ENCODE measurements around the gene IDE. TPM values are rescaled to one million over a fixed set of nuclear protein-coding genes. Genes with fewer than 3 reads are reported as not detected.
"Not testable (repeated sequence)": the region's sequence is repeated elsewhere in the genome, so short reads cannot be mapped to it uniquely, and the experiment has no call there.

Gene IDE
- total RNA-seq, 1 experiment from 2014 or later = 30.6 TPM

DNA sequence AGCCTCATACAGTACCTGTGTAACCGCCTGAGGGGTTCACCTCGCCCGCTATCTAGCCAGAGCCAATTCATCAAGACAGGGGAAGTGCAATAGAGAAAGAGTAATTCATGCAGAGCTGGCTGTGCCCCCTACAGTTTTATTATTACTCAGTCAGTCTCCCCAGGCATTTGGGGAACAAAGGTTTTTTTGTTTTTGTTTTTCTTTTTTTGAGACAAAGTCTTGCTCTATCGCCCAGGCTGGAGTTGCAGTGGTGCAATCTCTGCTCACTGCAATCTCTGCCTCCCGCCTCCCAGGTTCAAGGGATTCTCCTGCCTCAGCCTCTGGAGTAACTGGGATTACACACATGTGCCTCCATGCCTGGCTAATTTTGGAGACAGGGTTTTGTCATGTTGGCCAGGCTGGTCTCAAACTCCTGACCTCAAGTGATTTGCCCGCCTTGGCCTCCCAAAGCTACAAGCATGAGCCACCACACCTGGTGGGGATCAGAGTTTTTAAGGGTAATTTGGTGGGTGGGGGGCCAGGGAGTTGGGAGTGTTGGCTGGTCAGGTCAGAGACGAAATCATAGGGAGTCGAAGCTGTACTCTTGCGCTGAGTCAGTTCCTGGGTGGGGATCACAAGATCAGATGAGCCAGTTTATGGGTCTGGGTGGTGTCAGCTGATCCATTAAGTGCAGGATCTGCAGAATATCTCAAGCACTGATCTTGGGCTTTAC, 166.4 kb downstream of the IDE start:
- Mint-ChIP-seq H3K27ac (ENCODE audit: unreplicated experiment) (no peak overlapping the region), H3K27me3 (ENCODE audit: unreplicated experiment) (peaks cover 5% of the 10 kb centered on the region), H3K36me3 (ENCODE audit: insufficient read depth, unreplicated experiment) (no peaks in the 10 kb centered on the region), H3K4me3 (ENCODE audit: low read depth, unreplicated experiment) (no peak overlapping the region), H3K4me1 (ENCODE audit: low read depth, unreplicated experiment) (no peaks in the 10 kb centered on the region), H3K9me3 (ENCODE audit: low read depth, unreplicated experiment) (no peaks in the 10 kb centered on the region)
- no TSS peak for BruUV-seq (replicated peaks)
- DNase-seq = no peak
- CTCF ChIA-PET = no interaction called here
- no peak for TF ChIP-seq CTCF (IDR thresholded peaks at IDR 0.05; ENCODE audit: unreplicated experiment)
- intact Hi-C loops (cut with micrococcal nuclease; ENCODE audit: unreplicated experiment) = no loop called here

DNA sequence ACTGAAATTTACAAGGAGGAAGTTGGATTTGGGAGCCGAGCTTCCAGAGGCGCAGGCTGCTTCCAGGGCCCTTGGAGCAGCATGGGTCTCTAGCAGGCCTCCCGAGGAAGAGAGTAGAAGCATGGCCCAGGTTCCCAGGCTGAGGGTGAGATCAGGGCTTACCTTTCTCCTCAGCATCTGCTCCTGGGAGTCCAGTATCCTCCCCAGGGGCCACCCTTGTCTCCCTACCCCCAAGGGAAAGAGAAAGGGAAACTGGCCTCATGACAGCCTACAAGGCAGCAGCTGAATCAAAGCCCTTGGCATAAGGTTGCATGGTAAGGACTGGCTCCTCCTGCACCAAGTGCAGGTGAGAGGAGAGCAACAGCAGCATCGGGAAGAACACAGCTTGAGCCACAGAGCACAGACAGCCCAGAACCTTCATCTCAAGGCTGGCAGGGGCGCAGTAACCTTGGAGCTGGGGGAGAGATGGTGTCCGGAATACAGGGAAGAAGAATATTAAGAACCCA, 168.4 kb downstream of the IDE start:
- no TSS peak for BruUV-seq (replicated peaks)
- CTCF ChIA-PET = no interaction called here
- H3K9me3 Mint-ChIP-seq (ENCODE audit: low read depth, unreplicated experiment) = no peaks in the 10 kb centered on the region
- H3K36me3 Mint-ChIP-seq (ENCODE audit: insufficient read depth, unreplicated experiment) = no peaks in the 10 kb centered on the region
- peaks cover 10% of the 10 kb centered on the region for H3K27me3 Mint-ChIP-seq (ENCODE audit: unreplicated experiment)
- intact Hi-C loops (cut with micrococcal nuclease; ENCODE audit: unreplicated experiment) = no loop called here
- no peaks in the 10 kb centered on the region for H3K4me1 Mint-ChIP-seq (ENCODE audit: low read depth, unreplicated experiment)
- no peak overlapping the region for H3K4me3 Mint-ChIP-seq (ENCODE audit: low read depth, unreplicated experiment)
- no peak for DNase-seq
- no peak overlapping the region for H3K27ac Mint-ChIP-seq (ENCODE audit: unreplicated experiment)
- no peak for TF ChIP-seq CTCF (IDR thresholded peaks at IDR 0.05; ENCODE audit: unreplicated experiment)

- no TSS peak for BruUV-seq (replicated peaks)
- H3K27me3 Mint-ChIP-seq (ENCODE audit: unreplicated experiment) = peaks cover 10% of the 10 kb centered on the region
- no peak overlapping the region for H3K4me3 Mint-ChIP-seq (ENCODE audit: low read depth, unreplicated experiment)
- H3K27ac Mint-ChIP-seq (ENCODE audit: unreplicated experiment) = no peak overlapping the region
- no peak for DNase-seq
- H3K4me1 Mint-ChIP-seq (ENCODE audit: low read depth, unreplicated experiment) = no peaks in the 10 kb centered on the region
- H3K36me3 Mint-ChIP-seq (ENCODE audit: insufficient read depth, unreplicated experiment) = no peaks in the 10 kb centered on the region
- no peaks in the 10 kb centered on the region for H3K9me3 Mint-ChIP-seq (ENCODE audit: low read depth, unreplicated experiment)
- TF ChIP-seq CTCF (IDR thresholded peaks at IDR 0.05; ENCODE audit: unreplicated experiment) = no peak
- CTCF ChIA-PET = no interaction called here
- intact Hi-C loops (cut with micrococcal nuclease; ENCODE audit: unreplicated experiment) = no loop called here
These were observed 169.1 kb downstream of the IDE start for GRCh38 chr10:92404612-92405418.

DNA sequence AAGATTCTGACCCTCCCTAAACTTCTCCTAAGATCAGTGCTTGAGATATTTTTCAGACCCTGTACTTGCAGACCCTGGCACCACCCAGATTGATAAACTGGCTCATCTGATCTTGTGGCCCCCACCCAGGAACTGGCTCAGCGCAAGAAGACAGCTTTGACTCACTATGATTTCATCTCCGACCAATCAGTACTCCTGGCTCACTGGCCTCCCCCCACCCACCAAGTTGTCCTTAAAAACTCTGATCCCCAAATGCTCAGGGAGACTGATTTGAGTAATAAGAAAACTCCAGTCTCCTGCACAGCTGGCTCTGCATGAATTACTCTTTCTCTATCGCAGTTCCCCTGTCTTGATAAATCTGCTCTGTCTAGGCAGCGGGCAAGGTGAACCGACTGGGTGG, 171.7 kb downstream of the IDE start:
- H3K4me3 Mint-ChIP-seq (ENCODE audit: low read depth, unreplicated experiment); H3K4me1 Mint-ChIP-seq (ENCODE audit: low read depth, unreplicated experiment); CTCF ChIA-PET; DNase-seq; intact Hi-C loops (cut with micrococcal nuclease; ENCODE audit: unreplicated experiment); H3K27ac Mint-ChIP-seq (ENCODE audit: unreplicated experiment); BruUV-seq (replicated peaks); H3K9me3 Mint-ChIP-seq (ENCODE audit: low read depth, unreplicated experiment); H3K36me3 Mint-ChIP-seq (ENCODE audit: insufficient read depth, unreplicated experiment): not testable (repeated sequence)
- peaks cover 10% of the 10 kb centered on the region for H3K27me3 Mint-ChIP-seq (ENCODE audit: unreplicated experiment)

Other genes with a start within 250 kb of the IDE start
- 33.1 and 37.4 TPM in 2 replicates for gene KIF11, start 19.0 kb upstream of the IDE start, total RNA-seq (2022)
- gene HHEX, start 115.9 kb upstream of the IDE start, total RNA-seq (2022) = 91.5 and 97.7 TPM in 2 replicates